Neural progenitor cell (in vitro differentiated cells): ENCODE data around the gene GNL1. TPM values are rescaled to one million over a fixed set of nuclear protein-coding genes. Genes with fewer than 3 reads are reported as not detected.

Experiments used
- DNase-seq: peaks from one replicate; pipeline ENCODE4 v3.0.0-alpha.2; 2016; ENCODE audit warnings: low spot score
- H2AFZ ChIP-seq: fragments of 200-600 bp; sonication (generic); replicated peaks from 2 replicates; pipeline ENCODE4 v1.6.1; 2016; ENCODE audit warnings: antibody characterized with exemption
- H3F3A ChIP-seq: fragments of 200-600 bp; sonication (generic); 2 replicates; pipeline ENCODE4 v1.6.1; 2016; ENCODE audit warnings: antibody characterized with exemption, low read depth
- H3K27ac ChIP-seq: fragments of 200-600 bp; sonication (generic); 2 replicates; pipeline ENCODE4 v1.5.1; 2016; ENCODE audit warnings: mild to moderate bottlenecking
- H3K27me3 ChIP-seq: fragments of 200-600 bp; sonication (generic); 2 replicates; pipeline ENCODE4 v1.6.1; 2016; ENCODE audit warnings: mild to moderate bottlenecking, moderate library complexity
- H3K36me3 ChIP-seq: fragments of 200-600 bp; sonication (generic); 2 replicates; pipeline ENCODE4 v1.5.1; 2016
- H3K4me1 ChIP-seq: fragments of 200-600 bp; sonication (generic); 2 replicates; pipeline ENCODE4 v1.6.1; 2016; ENCODE audit warnings: mixed run types
- H3K4me2 ChIP-seq: fragments of 200-600 bp; sonication (generic); 2 replicates; pipeline ENCODE4 v1.6.1; 2016
- H3K4me3 ChIP-seq: fragments of 200-600 bp; sonication (generic); 2 replicates; pipeline ENCODE4 v1.5.1; 2016
- H3K79me2 ChIP-seq: fragments of 200-600 bp; sonication (generic); 2 replicates; pipeline ENCODE4 v1.6.1; 2016; ENCODE audit warnings: low read depth
- H3K9ac ChIP-seq: fragments of 200-600 bp; sonication (generic); 2 replicates; pipeline ENCODE4 v1.6.1; 2016
- H3K9me3 ChIP-seq: fragments of 200-600 bp; sonication (generic); 2 replicates; pipeline ENCODE4 v1.5.1; 2016; ENCODE audit warnings: low read depth
- H4K20me1 ChIP-seq: fragments of 200-600 bp; sonication (generic); 2 replicates; pipeline ENCODE4 v1.6.1; 2016; ENCODE audit warnings: low read depth
- H3K27ac Mint-ChIP-seq: 3 replicates; pipeline ENCODE4 v1.8.0; 2021; ENCODE audit warnings: mixed read lengths
- H3K27me3 Mint-ChIP-seq: 2 replicates; pipeline ENCODE4 v1.8.0; 2022; ENCODE audit warnings: low read depth, mild to moderate bottlenecking, inconsistent platforms, moderate library complexity, mixed read lengths; ENCODE audit not compliant: insufficient read depth
- H3K36me3 Mint-ChIP-seq: 3 replicates; pipeline ENCODE4 v1.8.0; 2021; ENCODE audit warnings: mixed read lengths
- H3K4me1 Mint-ChIP-seq: 3 replicates; pipeline ENCODE4 v1.8.0; 2021; ENCODE audit warnings: mixed read lengths
- H3K4me3 Mint-ChIP-seq: 3 replicates; pipeline ENCODE4 v1.8.0; 2021; ENCODE audit warnings: mild to moderate bottlenecking, moderate library complexity, mixed read lengths
- H3K9me3 Mint-ChIP-seq: 3 replicates; pipeline ENCODE4 v1.8.0; 2020; ENCODE audit warnings: mixed read lengths
- EZH2 ChIP-seq: fragments of 200-600 bp; sonication (generic); IDR thresholded peaks from 2 replicates; pipeline ENCODE4 v1.6.1; 2017; ENCODE audit warnings: antibody characterized with exemption, mild to moderate bottlenecking, moderate library complexity
- EZH2phosphoT487 ChIP-seq: fragments of 200-600 bp; sonication (generic); IDR thresholded peaks from 2 replicates; pipeline ENCODE4 v1.6.1; 2017; ENCODE audit warnings: antibody characterized with exemption
- total RNA-seq: library from RNA; depleted of rRNA; stranded (reverse); fragments of >200 nt; gene quantifications from 2 replicates; pipeline ENCODE4 v1.2.3, GENCODE V29; 2015; ENCODE audit warnings: low replicate concordance
- TF ChIP-seq, protein P1 (sequence below): fragments of 200-600 bp; sonication (generic); IDR thresholded peaks from 2 replicates; pipeline ENCODE4 v1.5.1; 2017; ENCODE audit warnings: antibody characterized with exemption, mild to moderate bottlenecking

The GNL1 gene
- total RNA-seq, 1 donor from 2014 or later: 23.7 TPM

- no peaks in the 10 kb centered on the region for H3K36me3 ChIP-seq
- TF ChIP-seq EZH2 (no peak), EZH2phosphoT487 (no peak)
- TF ChIP-seq, protein P1, sequence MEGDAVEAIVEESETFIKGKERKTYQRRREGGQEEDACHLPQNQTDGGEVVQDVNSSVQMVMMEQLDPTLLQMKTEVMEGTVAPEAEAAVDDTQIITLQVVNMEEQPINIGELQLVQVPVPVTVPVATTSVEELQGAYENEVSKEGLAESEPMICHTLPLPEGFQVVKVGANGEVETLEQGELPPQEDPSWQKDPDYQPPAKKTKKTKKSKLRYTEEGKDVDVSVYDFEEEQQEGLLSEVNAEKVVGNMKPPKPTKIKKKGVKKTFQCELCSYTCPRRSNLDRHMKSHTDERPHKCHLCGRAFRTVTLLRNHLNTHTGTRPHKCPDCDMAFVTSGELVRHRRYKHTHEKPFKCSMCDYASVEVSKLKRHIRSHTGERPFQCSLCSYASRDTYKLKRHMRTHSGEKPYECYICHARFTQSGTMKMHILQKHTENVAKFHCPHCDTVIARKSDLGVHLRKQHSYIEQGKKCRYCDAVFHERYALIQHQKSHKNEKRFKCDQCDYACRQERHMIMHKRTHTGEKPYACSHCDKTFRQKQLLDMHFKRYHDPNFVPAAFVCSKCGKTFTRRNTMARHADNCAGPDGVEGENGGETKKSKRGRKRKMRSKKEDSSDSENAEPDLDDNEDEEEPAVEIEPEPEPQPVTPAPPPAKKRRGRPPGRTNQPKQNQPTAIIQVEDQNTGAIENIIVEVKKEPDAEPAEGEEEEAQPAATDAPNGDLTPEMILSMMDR: no peak
- H3K4me2 ChIP-seq: no peak overlapping the region
- H3K4me3 ChIP-seq: no peak overlapping the region
- no peaks in the 10 kb centered on the region for H3K9me3 ChIP-seq
- no peaks in the 10 kb centered on the region for H3K4me1 Mint-ChIP-seq
- peaks cover 1% of the 10 kb centered on the region for H3K36me3 Mint-ChIP-seq
- H3F3A ChIP-seq: peaks cover 5% of the 10 kb centered on the region
- H3K9me3 Mint-ChIP-seq: no peaks in the 10 kb centered on the region
- DNase-seq: no peak
- H3K27me3 ChIP-seq: peaks cover 12% of the 10 kb centered on the region
- H3K4me3 Mint-ChIP-seq: no peak overlapping the region
- H4K20me1 ChIP-seq: no peaks in the 10 kb centered on the region
- no peak overlapping the region for H3K27ac Mint-ChIP-seq
- no peak overlapping the region for H3K9ac ChIP-seq
- H3K79me2 ChIP-seq: no peaks in the 10 kb centered on the region
- H3K27me3 Mint-ChIP-seq: no peaks in the 10 kb centered on the region
- H3K4me1 ChIP-seq: no peaks in the 10 kb centered on the region
- no peak overlapping the region for H2AFZ ChIP-seq
- H3K27ac ChIP-seq: no peak overlapping the region
These were observed 13.4 kb downstream of the GNL1 start for GRCh38 chr6:30542915-30543314.

DNA sequence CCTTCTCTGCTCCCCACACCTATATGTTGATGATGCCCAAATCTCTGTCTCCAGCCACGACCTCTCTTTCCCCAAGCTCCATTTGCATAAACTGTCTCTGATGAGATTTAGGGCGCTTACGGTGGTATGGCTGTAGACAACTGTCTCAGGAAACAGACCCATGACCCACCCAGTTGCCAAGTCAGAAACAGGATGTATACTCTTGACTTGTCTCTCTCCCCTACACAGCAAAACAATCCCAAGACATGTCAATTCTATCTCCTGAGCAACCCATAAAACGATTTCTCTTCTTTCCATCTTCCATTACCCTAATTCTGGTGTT, 13.9 kb downstream of the GNL1 start:
- H3K4me3 Mint-ChIP-seq: no peak overlapping the region
- no peaks in the 10 kb centered on the region for H3K4me1 Mint-ChIP-seq
- no peak overlapping the region for H3K9ac ChIP-seq
- no peak for DNase-seq
- no peak for TF ChIP-seq EZH2
- TF ChIP-seq, protein P1: no peak
- TF ChIP-seq EZH2phosphoT487: no peak
- peaks cover 5% of the 10 kb centered on the region for H3F3A ChIP-seq
- peaks cover 12% of the 10 kb centered on the region for H3K27me3 ChIP-seq
- H3K79me2 ChIP-seq: no peaks in the 10 kb centered on the region
- H3K9me3 Mint-ChIP-seq: no peaks in the 10 kb centered on the region
- H3K36me3 ChIP-seq: no peaks in the 10 kb centered on the region
- no peak overlapping the region for H3K27ac Mint-ChIP-seq
- H3K4me1 ChIP-seq: no peaks in the 10 kb centered on the region
- no peak overlapping the region for H2AFZ ChIP-seq
- H3K27me3 Mint-ChIP-seq: no peaks in the 10 kb centered on the region
- H3K27ac ChIP-seq: no peak overlapping the region
- no peaks in the 10 kb centered on the region for H4K20me1 ChIP-seq
- H3K36me3 Mint-ChIP-seq: peaks cover 1% of the 10 kb centered on the region
- no peak overlapping the region for H3K4me3 ChIP-seq
- H3K4me2 ChIP-seq: no peak overlapping the region
- H3K9me3 ChIP-seq: no peaks in the 10 kb centered on the region

- Histone ChIP-seq H3K27ac (no peak overlapping the region), H3K27me3 (peaks cover 12% of the 10 kb centered on the region), H3K36me3 (no peaks in the 10 kb centered on the region), H2AFZ (peak overlapping the region; percentile 69), H4K20me1 (no peaks in the 10 kb centered on the region), H3F3A (peaks cover 5% of the 10 kb centered on the region), H3K9ac (no peak overlapping the region), H3K4me3 (peak overlapping the region; percentile 52), H3K79me2 (no peaks in the 10 kb centered on the region), H3K4me2 (peak overlapping the region; percentile 75), H3K9me3 (no peaks in the 10 kb centered on the region), H3K4me1 (no peaks in the 10 kb centered on the region)
- H3K27me3 Mint-ChIP-seq: no peaks in the 10 kb centered on the region
- no peaks in the 10 kb centered on the region for H3K4me1 Mint-ChIP-seq
- H3K9me3 Mint-ChIP-seq: no peaks in the 10 kb centered on the region
- H3K4me3 Mint-ChIP-seq: peak overlapping the region; percentile 74
- no peak overlapping the region for H3K27ac Mint-ChIP-seq
- DNase-seq: peak; percentile 85
- H3K36me3 Mint-ChIP-seq: peaks cover 1% of the 10 kb centered on the region
- no peak for TF ChIP-seq EZH2
- TF ChIP-seq, protein P1: peak; percentile 99
These were observed 14.5 kb downstream of the GNL1 start for GRCh38 chr6:30541515-30542403.
